ENCODE results near the gene PNPLA7. TPM values are rescaled to one million over a fixed set of nuclear protein-coding genes. Genes with fewer than 3 reads are reported as not detected.

Gene PNPLA7
- total RNA-seq, 2 experiments from 2014 or later, result 1.5 to 10.2 TPM

- ChIA-PET CTCF (ENCODE audit: unreplicated experiment) (no interaction called here), POLR2A (no interaction called here)
- Histone ChIP-seq H3K4me2 (ENCODE audit: low read length) (no peak overlapping the region), H3K9me3 (ENCODE audit: low read length) (no peaks in the 10 kb centered on the region), H3K27ac (ENCODE audit: low read depth, low read length, poor library complexity, severe bottlenecking) (no peak overlapping the region), H4K20me1 (ENCODE audit: insufficient read depth, low read length) (no peaks in the 10 kb centered on the region; the same call in 1 of the 2 replicates), H3K9me2 (ENCODE audit: insufficient read depth, low read length) (no peaks in the 10 kb centered on the region), H3K79me2 (ENCODE audit: insufficient read depth, low read depth, low read length) (no peaks in the 10 kb centered on the region), H3K36me3 (ENCODE audit: insufficient read depth, low read length) (no peaks in the 10 kb centered on the region), H3K4me1 (ENCODE audit: insufficient read depth, low read length, poor library complexity, severe bottlenecking) (peaks cover 3% of the 10 kb centered on the region), H2AFZ (ENCODE audit: low read length) (no peak overlapping the region), H3K4me3 (ENCODE audit: low read depth, low read length, poor library complexity, severe bottlenecking) (no peak overlapping the region)
- no TSS peak for BruUV-seq (replicated peaks)
- TF ChIP-seq, protein P1, sequence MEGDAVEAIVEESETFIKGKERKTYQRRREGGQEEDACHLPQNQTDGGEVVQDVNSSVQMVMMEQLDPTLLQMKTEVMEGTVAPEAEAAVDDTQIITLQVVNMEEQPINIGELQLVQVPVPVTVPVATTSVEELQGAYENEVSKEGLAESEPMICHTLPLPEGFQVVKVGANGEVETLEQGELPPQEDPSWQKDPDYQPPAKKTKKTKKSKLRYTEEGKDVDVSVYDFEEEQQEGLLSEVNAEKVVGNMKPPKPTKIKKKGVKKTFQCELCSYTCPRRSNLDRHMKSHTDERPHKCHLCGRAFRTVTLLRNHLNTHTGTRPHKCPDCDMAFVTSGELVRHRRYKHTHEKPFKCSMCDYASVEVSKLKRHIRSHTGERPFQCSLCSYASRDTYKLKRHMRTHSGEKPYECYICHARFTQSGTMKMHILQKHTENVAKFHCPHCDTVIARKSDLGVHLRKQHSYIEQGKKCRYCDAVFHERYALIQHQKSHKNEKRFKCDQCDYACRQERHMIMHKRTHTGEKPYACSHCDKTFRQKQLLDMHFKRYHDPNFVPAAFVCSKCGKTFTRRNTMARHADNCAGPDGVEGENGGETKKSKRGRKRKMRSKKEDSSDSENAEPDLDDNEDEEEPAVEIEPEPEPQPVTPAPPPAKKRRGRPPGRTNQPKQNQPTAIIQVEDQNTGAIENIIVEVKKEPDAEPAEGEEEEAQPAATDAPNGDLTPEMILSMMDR (conservative IDR thresholded peaks at IDR 0.05; ENCODE audit: low read length), result no peak
- TF ChIP-seq EZH2phosphoT487 (IDR thresholded peaks at IDR 0.05; ENCODE audit: borderline replicate concordance, low read depth, low read length), result no peak
- DNase-seq (ENCODE audit: low spot score), result no peak
- intact Hi-C loops (cut with micrococcal nuclease; ENCODE audit: unreplicated experiment), result no loop called here
Observed at GRCh38 chr9:137435381-137435891, 114.8 kb downstream of the PNPLA7 start.

GRCh38 chr9:137434498-137435380 lies 115.5 kb downstream of the PNPLA7 start:
- intact Hi-C loops (cut with micrococcal nuclease; ENCODE audit: unreplicated experiment), result no loop called here
- no peaks in the 10 kb centered on the region for H3K79me2 ChIP-seq (ENCODE audit: insufficient read depth, low read depth, low read length)
- no TSS peak for BruUV-seq (replicated peaks)
- H3K4me2 ChIP-seq (ENCODE audit: low read length), result no peak overlapping the region
- no peak overlapping the region for H2AFZ ChIP-seq (ENCODE audit: low read length)
- POLR2A ChIA-PET, result no interaction called here
- H3K4me3 ChIP-seq (ENCODE audit: low read depth, low read length, poor library complexity, severe bottlenecking), result no peak overlapping the region
- DNase-seq (ENCODE audit: low spot score), result no peak
- H4K20me1 ChIP-seq (ENCODE audit: insufficient read depth, low read length), result no peaks in the 10 kb centered on the region; the same call in 1 of the 2 replicates
- H3K27ac ChIP-seq (ENCODE audit: low read depth, low read length, poor library complexity, severe bottlenecking), result no peak overlapping the region
- H3K9me2 ChIP-seq (ENCODE audit: insufficient read depth, low read length), result no peaks in the 10 kb centered on the region
- no peaks in the 10 kb centered on the region for H3K9me3 ChIP-seq (ENCODE audit: low read length)
- CTCF ChIA-PET (ENCODE audit: unreplicated experiment), result no interaction called here
- H3K4me1 ChIP-seq (ENCODE audit: insufficient read depth, low read length, poor library complexity, severe bottlenecking), result peaks cover 10% of the 10 kb centered on the region
- no peaks in the 10 kb centered on the region for H3K36me3 ChIP-seq (ENCODE audit: insufficient read depth, low read length)
- TF ChIP-seq EZH2phosphoT487 (IDR thresholded peaks at IDR 0.05; ENCODE audit: borderline replicate concordance, low read depth, low read length), result no peak
- TF ChIP-seq, protein P1 (conservative IDR thresholded peaks at IDR 0.05; ENCODE audit: low read length), result no peak

- H3K9me3 ChIP-seq (ENCODE audit: low read length), result no peaks in the 10 kb centered on the region
- H3K79me2 ChIP-seq (ENCODE audit: insufficient read depth, low read depth, low read length), result no peaks in the 10 kb centered on the region
- ChIA-PET POLR2A (no interaction called here), CTCF (ENCODE audit: unreplicated experiment) (no interaction called here)
- no peak overlapping the region for H2AFZ ChIP-seq (ENCODE audit: low read length)
- DNase-seq (ENCODE audit: low spot score), result no peak
- TF ChIP-seq, protein P1 (conservative IDR thresholded peaks at IDR 0.05; ENCODE audit: low read length), result no peak
- TF ChIP-seq EZH2phosphoT487 (IDR thresholded peaks at IDR 0.05; ENCODE audit: borderline replicate concordance, low read depth, low read length), result no peak
- intact Hi-C loops (cut with micrococcal nuclease; ENCODE audit: unreplicated experiment), result no loop called here
- no peak overlapping the region for H3K27ac ChIP-seq (ENCODE audit: low read depth, low read length, poor library complexity, severe bottlenecking)
- H3K4me2 ChIP-seq (ENCODE audit: low read length), result no peak overlapping the region
- H3K9me2 ChIP-seq (ENCODE audit: insufficient read depth, low read length), result no peaks in the 10 kb centered on the region
- H3K4me3 ChIP-seq (ENCODE audit: low read depth, low read length, poor library complexity, severe bottlenecking), result no peak overlapping the region
- H3K36me3 ChIP-seq (ENCODE audit: insufficient read depth, low read length), result no peaks in the 10 kb centered on the region
- H3K4me1 ChIP-seq (ENCODE audit: insufficient read depth, low read length, poor library complexity, severe bottlenecking), result peaks cover 15% of the 10 kb centered on the region
- H4K20me1 ChIP-seq (ENCODE audit: insufficient read depth, low read length), result no peaks in the 10 kb centered on the region; the same call in 1 of the 2 replicates
- BruUV-seq (replicated peaks), result no TSS peak
Observed at GRCh38 chr9:137433916-137434431, 116.2 kb downstream of the PNPLA7 start.
